GM12891 (cell line): ENCODE results near the gene SNAPIN.

Experiments
- PAX5 ChIP-seq: IDR thresholded peaks from 2 replicates; pipeline ENCODE4 v1.6.1; 2011; ENCODE audit warnings: low read length, moderate library complexity, mild to moderate bottlenecking; ENCODE audit not compliant: insufficient read depth, severe bottlenecking
- POLR2A ChIP-seq: IDR thresholded peaks from 2 replicates; pipeline ENCODE4 v1.6.1; 2011; ENCODE audit warnings: low read depth, low read length, control low read depth

DNA sequence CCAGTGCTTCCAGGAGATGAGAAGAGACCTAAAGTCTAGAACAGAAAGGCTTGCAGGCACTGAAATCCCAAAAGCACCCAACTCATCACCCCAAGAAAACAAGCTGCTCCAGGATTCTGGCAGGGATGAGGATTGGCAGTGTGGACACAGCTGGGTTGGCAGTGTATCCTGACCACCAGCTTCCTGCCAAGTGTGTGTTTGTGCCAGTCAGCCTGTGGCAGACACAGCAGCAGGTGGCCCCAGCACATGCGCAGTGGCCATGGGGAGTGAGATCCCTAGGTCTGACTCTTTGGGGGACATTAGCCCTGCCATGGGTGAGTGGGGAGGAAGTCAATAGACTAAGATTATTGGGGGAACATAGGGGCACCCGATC lies 8.7 kb upstream of the SNAPIN start:
- 0 out of 2 replicates have a peak, but pooled peaks have one; percentile 4 for TF ChIP-seq POLR2A
- TF ChIP-seq PAX5: no peak
